OCI-M1 (cell line): ENCODE results near the gene FHOD1.

Experiments
- DNase-seq: peaks from one replicate; lab custom pipeline; 2025; lab: John Stamatoyannopoulos, UW

Gene FHOD1

GRCh38 chr16:67206838-67207248 lies 40.4 kb downstream of the FHOD1 start:
- no peak for DNase-seq

- no peak for DNase-seq
Observed at GRCh38 chr16:67206129-67206837, 41.0 kb downstream of the FHOD1 start.

GRCh38 chr16:67204076-67204475 lies 43.2 kb downstream of the FHOD1 start:
- DNase-seq: no peak

- no peak for DNase-seq
Observed at GRCh38 chr16:67202956-67203493, 44.3 kb downstream of the FHOD1 start.

GRCh38 chr16:67202426-67202825 lies 44.9 kb downstream of the FHOD1 start:
- no peak for DNase-seq

GRCh38 chr16:67201411-67202345 lies 45.6 kb downstream of the FHOD1 start:
- DNase-seq: no peak

- no peak for DNase-seq
Observed at GRCh38 chr16:67200491-67200890, 46.8 kb downstream of the FHOD1 start.

GRCh38 chr16:67199808-67200198 lies 47.5 kb downstream of the FHOD1 start:
- no peak for DNase-seq

GRCh38 chr16:67199011-67199807 lies 48.1 kb downstream of the FHOD1 start, which contains the start of gene ELMO3:
TSS of gene ELMO3 (plus strand) at chr16:67199131. CDS start at chr16:67199327, 196 bp downstream.
- DNase-seq: no peak

GRCh38 chr16:67198238-67198734 lies 49.0 kb downstream of the FHOD1 start:
- DNase-seq: no peak

GRCh38 chr16:67197704-67198103 lies 49.6 kb downstream of the FHOD1 start:
- no peak for DNase-seq

- no peak for DNase-seq
Observed at GRCh38 chr16:67196881-67197280, 50.4 kb downstream of the FHOD1 start.

GRCh38 chr16:67195676-67196075 lies 51.6 kb downstream of the FHOD1 start:
- DNase-seq: no peak

GRCh38 chr16:67194260-67194659 lies 53.0 kb downstream of the FHOD1 start:
- DNase-seq: no peak

GRCh38 chr16:67193536-67193935 lies 53.7 kb downstream of the FHOD1 start:
- no peak for DNase-seq

GRCh38 chr16:67192781-67193361 lies 54.4 kb downstream of the FHOD1 start:
- DNase-seq: no peak

- DNase-seq: peak; percentile 94
Observed at GRCh38 chr16:67191995-67192681, 55.1 kb downstream of the FHOD1 start, which contains the start of gene E2F4. TSS of gene E2F4 (plus strand) at chr16:67192155. CDS start at chr16:67192228, 73 bp downstream.

GRCh38 chr16:67191411-67191994 lies 55.8 kb downstream of the FHOD1 start:
- DNase-seq: no peak

GRCh38 chr16:67190448-67191399 lies 56.6 kb downstream of the FHOD1 start:
- no peak for DNase-seq
